Mesenchymal stem cell (in vitro differentiated cells and primary cell): Measurements from ENCODE around the gene CBX2.
A peak's percentile ranks its signal among the peaks of the same experiment; 100 is the strongest.

Experiments used
- DNase-seq: peaks from one replicate; pipeline ENCODE4 v3.0.0-alpha.2; 2013
- H2AFZ ChIP-seq: one replicate; pipeline ENCODE4 v1.6.1; 2013; ENCODE audit warnings: low read depth, mild to moderate bottlenecking, control low read depth, inconsistent platforms, low read length, moderate library complexity
- H2AK5ac ChIP-seq: 2 replicates; pipeline ENCODE4 v1.6.1; 2013; ENCODE audit warnings: low read length, moderate library complexity, mild to moderate bottlenecking, inconsistent platforms; ENCODE audit not compliant: severe bottlenecking
- H2BK120ac ChIP-seq: one replicate; pipeline ENCODE4 v1.6.1; 2013; ENCODE audit warnings: low read depth, mild to moderate bottlenecking, inconsistent platforms, low read length, moderate library complexity
- H2BK12ac ChIP-seq, 2 experiments: one replicate each; pipeline ENCODE4 v1.6.1; 2013; ENCODE audit warnings: inconsistent platforms in 2 of 2, low read length in 2 of 2, mild to moderate bottlenecking in 2 of 2, moderate library complexity in 2 of 2, control low read depth in 1 of 2
- H2BK15ac ChIP-seq: one replicate; pipeline ENCODE4 v1.6.1; 2013; ENCODE audit warnings: mild to moderate bottlenecking, low read depth, inconsistent platforms; ENCODE audit not compliant: poor library complexity, severe bottlenecking
- H2BK5ac ChIP-seq: 2 replicates; pipeline ENCODE4 v1.6.1; 2013; ENCODE audit warnings: low read depth, mild to moderate bottlenecking, low read length, control low read depth, inconsistent platforms; ENCODE audit not compliant: poor library complexity, severe bottlenecking
- H3K14ac ChIP-seq, 2 experiments: one replicate each; pipeline ENCODE4 v1.6.1; 2013; ENCODE audit warnings: inconsistent platforms in 2 of 2, low read length in 2 of 2, control low read depth in 1 of 2, mild to moderate bottlenecking in 1 of 2, moderate library complexity in 1 of 2
- H3K18ac ChIP-seq, 2 experiments: one replicate each; pipeline ENCODE4 v1.6.1; 2013; ENCODE audit warnings: inconsistent platforms in 2 of 2, low read length in 2 of 2, control low read depth in 1 of 2, low read depth in 1 of 2, mild to moderate bottlenecking in 1 of 2
- H3K23ac ChIP-seq, 2 experiments: one replicate each; pipeline ENCODE4 v1.6.1; 2013; ENCODE audit warnings: inconsistent platforms in 2 of 2, low read length in 2 of 2, mild to moderate bottlenecking in 2 of 2, moderate library complexity in 2 of 2, control low read depth in 1 of 2
- H3K27ac ChIP-seq: 2 replicates; pipeline ENCODE4 v1.5.1; 2013; ENCODE audit warnings: mild to moderate bottlenecking, moderate library complexity, low read length, control low read depth, inconsistent platforms; ENCODE audit not compliant: poor library complexity, severe bottlenecking
- H3K27me3 ChIP-seq, 2 experiments: 2 replicates each; pipeline versions ENCODE4 v1.6.1 to v1.7.0; 2013; ENCODE audit warnings: low read length in 2 of 2, mild to moderate bottlenecking in 2 of 2, moderate library complexity in 2 of 2, control low read depth in 1 of 2, inconsistent platforms in 1 of 2; ENCODE audit not compliant: control insufficient read depth in 1 of 2, insufficient read depth in 1 of 2
- H3K36me3 ChIP-seq, 2 experiments: 2 replicates each; pipeline versions ENCODE4 v1.6.1 to v1.7.0; 2013; ENCODE audit warnings: low read length in 2 of 2, control low read depth in 1 of 2, inconsistent platforms in 1 of 2, low read depth in 1 of 2, mild to moderate bottlenecking in 1 of 2; ENCODE audit not compliant: insufficient read depth in 2 of 2, control insufficient read depth in 1 of 2
- H3K4ac ChIP-seq, 2 experiments: one replicate each; pipeline ENCODE4 v1.6.1; 2013; ENCODE audit warnings: inconsistent platforms in 2 of 2, low read length in 2 of 2, mild to moderate bottlenecking in 2 of 2, moderate library complexity in 2 of 2, control low read depth in 1 of 2, low read depth in 1 of 2
- H3K4me1 ChIP-seq: 2 replicates; pipeline ENCODE4 v1.6.1; 2013; ENCODE audit warnings: low read depth, low read length, control low read depth; ENCODE audit not compliant: control insufficient read depth, insufficient read depth
- H3K4me2 ChIP-seq: 2 replicates; pipeline ENCODE4 v1.6.1; 2013; ENCODE audit warnings: low read length, mild to moderate bottlenecking, inconsistent platforms; ENCODE audit not compliant: poor library complexity, severe bottlenecking
- H3K4me3 ChIP-seq, 2 experiments: 2 replicates each; pipeline versions ENCODE4 v1.5.1 to v1.7.0; 2013; ENCODE audit warnings: low read length in 2 of 2, mild to moderate bottlenecking in 2 of 2, control low read depth in 1 of 2, low read depth in 1 of 2; ENCODE audit not compliant: insufficient read depth in 1 of 2
- H3K79me1 ChIP-seq: replicated peaks from 2 replicates; pipeline ENCODE4 v1.6.1; 2013; ENCODE audit warnings: mild to moderate bottlenecking, control low read depth, low read length, inconsistent platforms; ENCODE audit not compliant: poor library complexity, severe bottlenecking
- H3K9ac ChIP-seq: 2 replicates; pipeline ENCODE4 v1.7.0; 2013; ENCODE audit warnings: mild to moderate bottlenecking, low read length, moderate library complexity
- H3K9me3 ChIP-seq: 2 replicates; pipeline ENCODE4 v1.7.0; 2013; ENCODE audit warnings: mild to moderate bottlenecking, low read length; ENCODE audit not compliant: control insufficient read depth
- H4K8ac ChIP-seq: one replicate; pipeline ENCODE4 v1.6.1; 2013; ENCODE audit warnings: inconsistent platforms, mild to moderate bottlenecking, low read length, moderate library complexity
- H4K91ac ChIP-seq: one replicate; pipeline ENCODE4 v1.6.1; 2013; ENCODE audit warnings: mild to moderate bottlenecking, low read length, inconsistent platforms
- WGBS: methylation state at CpG from one replicate; pipeline ENCODE4 v1.1.7; 2013; ENCODE audit warnings: mixed read lengths; 5-methylcytosine and 5-hydroxymethylcytosine counted together

CBX2 gene

GRCh38 chr17:79830763-79831264 lies 52.9 kb downstream of the CBX2 start:
- peaks cover 19% of the 10 kb centered on the region for H3K79me1 ChIP-seq
- peak overlapping the region in 1 of 2 experiments; percentile 77 for H3K4ac ChIP-seq
- H3K27ac ChIP-seq = no peak overlapping the region
- no peak overlapping the region for H2AK5ac ChIP-seq
- peak overlapping the region in 1 of 2 experiments; percentile 28 for H3K23ac ChIP-seq
- WGBS = 89% methylated on average over 8 of the region's 8 CpGs
- peaks cover 37% of the 10 kb centered on the region for H3K4me1 ChIP-seq
- H3K9me3 ChIP-seq = no peaks in the 10 kb centered on the region
- H3K36me3 ChIP-seq = peaks cover 16 to 24% of the 10 kb centered on the region in 2 experiments
- H4K8ac ChIP-seq = no peak overlapping the region
- no peak overlapping the region for H3K9ac ChIP-seq
- no peak for DNase-seq
- H3K27me3 ChIP-seq = peaks cover 0 to 36% of the 10 kb centered on the region in 2 experiments
- H2BK120ac ChIP-seq = peak overlapping the region; percentile 78
- no peak overlapping the region for H3K4me3 ChIP-seq
- H3K18ac ChIP-seq = peak overlapping the region; percentile 31 to 79
- peak overlapping the region; percentile 97 for H2BK15ac ChIP-seq
- no peak overlapping the region for H3K14ac ChIP-seq
- H2BK5ac ChIP-seq = no peak overlapping the region
- no peak overlapping the region for H2AFZ ChIP-seq
- peak overlapping the region; percentile 90 to 93 for H2BK12ac ChIP-seq
- H4K91ac ChIP-seq = peak overlapping the region; percentile 87
- no peak overlapping the region for H3K4me2 ChIP-seq

- H3K14ac ChIP-seq = peak overlapping the region in 1 of 2 experiments; percentile 5
- peaks cover 44% of the 10 kb centered on the region for H3K4me1 ChIP-seq
- peak overlapping the region; percentile 12 for H2BK5ac ChIP-seq
- peak overlapping the region in 1 of 2 experiments; percentile 32 for H3K4me3 ChIP-seq
- H3K36me3 ChIP-seq = peaks cover 16 to 30% of the 10 kb centered on the region in 2 experiments
- peak overlapping the region; percentile 72 for H3K4me2 ChIP-seq
- no peak overlapping the region for H3K27ac ChIP-seq
- peak overlapping the region; percentile 90 to 93 for H2BK12ac ChIP-seq
- H2BK120ac ChIP-seq = peak overlapping the region; percentile 99
- WGBS = 24% methylated on average over 31 of the region's 33 CpGs
- no peaks in the 10 kb centered on the region for H3K9me3 ChIP-seq
- H3K4ac ChIP-seq = peak overlapping the region; percentile 77 to 89
- H2AK5ac ChIP-seq = no peak overlapping the region
- H2AFZ ChIP-seq = no peak overlapping the region
- DNase-seq = peak; percentile 60
- peaks cover 26% of the 10 kb centered on the region for H3K79me1 ChIP-seq
- H4K91ac ChIP-seq = peak overlapping the region; percentile 96
- H4K8ac ChIP-seq = peak overlapping the region; percentile 98
- peak overlapping the region; percentile 91 to 94 for H3K18ac ChIP-seq
- peak overlapping the region; percentile 97 for H2BK15ac ChIP-seq
- H3K23ac ChIP-seq = peak overlapping the region in 1 of 2 experiments; percentile 28
- H3K27me3 ChIP-seq = peaks cover 0 to 28% of the 10 kb centered on the region in 2 experiments
- peak overlapping the region; percentile 22 for H3K9ac ChIP-seq
These were observed 53.6 kb downstream of the CBX2 start for GRCh38 chr17:79831265-79832217.

- DNase-seq = peak; percentile 67
- H3K27me3 ChIP-seq = peaks cover 0 to 21% of the 10 kb centered on the region in 2 experiments
- H4K8ac ChIP-seq = peak overlapping the region; percentile 98
- peak overlapping the region; percentile 12 for H2BK5ac ChIP-seq
- H3K23ac ChIP-seq = peak overlapping the region in 1 of 2 experiments; percentile 78
- peaks cover 16 to 36% of the 10 kb centered on the region in 2 experiments for H3K36me3 ChIP-seq
- H2AK5ac ChIP-seq = no peak overlapping the region
- H3K9me3 ChIP-seq = no peaks in the 10 kb centered on the region
- peak overlapping the region; percentile 96 for H4K91ac ChIP-seq
- H2BK15ac ChIP-seq = peak overlapping the region; percentile 95
- peak overlapping the region; percentile 56 to 89 for H3K4ac ChIP-seq
- peak overlapping the region; percentile 99 for H2BK120ac ChIP-seq
- H3K18ac ChIP-seq = peak overlapping the region; percentile 91 to 94
- no peak overlapping the region for H2AFZ ChIP-seq
- peak overlapping the region; percentile 22 for H3K9ac ChIP-seq
- peak overlapping the region; percentile 51 to 59 for H2BK12ac ChIP-seq
- peaks cover 34% of the 10 kb centered on the region for H3K79me1 ChIP-seq
- peak overlapping the region in 1 of 2 experiments; percentile 32 for H3K4me3 ChIP-seq
- peaks cover 51% of the 10 kb centered on the region for H3K4me1 ChIP-seq
- peak overlapping the region; percentile 72 for H3K4me2 ChIP-seq
- H3K14ac ChIP-seq = peak overlapping the region in 1 of 2 experiments; percentile 18
- H3K27ac ChIP-seq = no peak overlapping the region
- WGBS = 5% methylated on average over 34 of the region's 72 CpGs
These were observed 54.5 kb downstream of the CBX2 start for GRCh38 chr17:79832218-79833109.
